COLO668 (cell line): ENCODE data around the gene TPP1.

ENCODE experiments used
- DNase-seq: peaks from one replicate; lab custom pipeline; 2025; ENCODE audit not compliant: unreplicated experiment; lab: John Stamatoyannopoulos, UW

TPP1 gene

DNA sequence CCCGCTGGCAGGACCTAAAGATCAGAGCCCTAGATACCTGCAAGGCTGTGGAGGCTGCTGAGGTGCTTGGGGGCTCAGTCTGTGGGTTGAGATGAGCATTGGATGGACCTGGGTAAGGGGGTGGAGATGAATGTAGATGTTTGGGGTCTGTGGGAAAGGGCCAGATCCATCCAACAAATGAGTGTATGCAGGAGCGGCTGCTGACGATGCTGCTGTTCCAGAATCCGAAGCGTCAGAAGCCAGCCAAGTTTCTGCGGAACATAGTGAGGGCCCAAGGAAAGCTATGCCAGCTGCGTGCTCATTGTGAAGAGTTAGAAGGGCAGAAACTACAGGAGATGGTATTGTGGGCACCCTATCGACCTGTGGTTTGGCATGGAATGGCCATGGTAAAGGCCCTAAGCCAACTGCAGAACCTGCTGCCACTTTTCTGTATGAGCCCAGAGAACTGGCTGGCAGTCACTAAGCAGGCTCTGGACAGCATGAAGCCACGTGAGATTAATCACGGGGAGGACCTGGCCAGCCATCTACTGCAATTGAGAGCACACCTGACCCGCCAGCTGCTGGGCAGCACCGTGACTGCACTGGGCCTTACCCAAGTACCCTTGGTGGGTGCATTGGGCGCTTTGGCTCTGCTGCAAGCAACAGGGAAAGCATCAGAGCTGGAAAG lies 52.4 kb downstream of the TPP1 start:
- DNase-seq = no peak

DNA sequence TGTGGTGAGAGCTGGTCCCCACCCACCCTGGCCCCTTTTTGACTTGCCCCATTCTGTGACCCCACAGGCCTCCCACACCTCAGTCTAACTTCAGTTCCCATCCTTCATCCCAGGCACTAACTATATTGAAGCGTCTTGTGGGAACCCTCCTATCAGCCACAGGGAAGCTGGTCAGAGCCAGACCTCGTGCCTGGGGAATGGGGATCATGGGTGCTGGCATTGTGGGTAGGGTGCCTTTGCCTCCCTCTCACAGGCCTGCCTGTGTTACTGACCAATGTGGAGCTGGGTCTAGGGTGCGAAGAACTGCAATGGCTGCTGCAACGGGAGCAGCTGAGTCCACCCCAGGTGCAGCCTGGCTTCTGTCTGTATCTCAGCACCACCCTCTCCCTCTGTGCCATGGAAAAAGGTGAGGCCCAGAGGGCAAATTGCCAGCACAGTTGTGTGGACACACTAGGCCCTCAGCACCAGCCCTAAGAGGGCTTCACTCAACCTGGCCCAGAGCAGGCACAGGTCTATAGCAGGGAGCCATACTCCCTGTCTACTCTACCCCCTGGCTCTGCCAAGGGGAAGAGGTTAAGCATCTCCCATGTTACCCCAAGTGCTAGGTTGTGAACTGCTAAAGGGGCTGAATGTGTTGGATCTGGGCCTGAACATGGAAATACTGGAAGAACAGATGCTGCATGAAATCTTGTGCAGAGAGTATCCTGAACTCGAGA lies 53.1 kb downstream of the TPP1 start:
- DNase-seq = no peak

DNA sequence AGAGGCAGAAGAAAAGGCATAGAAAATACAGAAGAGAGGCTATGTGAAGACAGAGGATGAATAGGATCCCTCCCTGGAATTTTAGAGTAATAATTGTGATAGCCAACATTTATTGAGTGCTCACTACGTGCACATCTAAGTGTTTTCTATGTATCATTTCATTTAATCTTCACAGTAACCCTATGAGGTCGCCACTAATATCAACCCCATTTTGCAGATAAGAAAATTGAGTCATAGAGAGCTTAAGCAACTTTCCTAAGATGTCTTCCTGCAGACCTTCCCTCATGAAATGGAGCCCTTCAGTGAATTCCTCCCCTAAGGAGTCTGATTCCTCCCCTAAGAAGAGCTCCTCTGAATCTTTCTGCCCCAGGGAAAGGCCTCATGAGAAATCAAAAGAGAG lies 53.9 kb downstream of the TPP1 start:
- DNase-seq = no peak

DNA sequence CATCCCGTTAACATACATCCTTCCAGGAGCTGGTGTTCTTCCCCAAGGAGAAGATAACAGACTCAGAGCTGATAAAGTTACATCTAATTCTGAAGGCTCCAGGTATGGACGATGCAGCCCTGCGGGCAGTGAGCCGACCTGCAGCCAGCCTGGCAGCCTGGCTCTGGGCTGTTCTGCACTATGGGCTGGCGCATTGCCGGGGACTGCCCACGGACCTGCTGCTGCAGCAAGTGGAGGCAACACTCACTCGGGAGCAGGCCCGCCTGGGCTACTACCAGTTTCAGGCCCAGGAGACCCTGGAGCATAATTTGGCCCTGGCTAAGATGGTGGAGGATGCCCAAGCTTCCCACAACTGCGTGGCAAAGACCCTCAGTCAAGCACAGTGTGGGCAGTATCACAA lies 55.6 kb downstream of the TPP1 start:
- no peak for DNase-seq

- DNase-seq = no peak
Observed at GRCh38 chr11:6563121-6563619, 56.1 kb downstream of the TPP1 start.
